Measurements from ENCODE around the gene ERP44. TPM values are rescaled to one million over a fixed set of nuclear protein-coding genes. Genes with fewer than 3 reads are reported as not detected.
"Not testable (repeated sequence)": the region's sequence is repeated elsewhere in the genome, so short reads cannot be mapped to it uniquely, and the experiment has no call there.

Gene ERP44
- polyA plus RNA-seq, 4 donors, result 11.9 to 43.6 (median 21.1) TPM

- FAIRE-seq (no peak), DNase-seq (no peak)
- H3K4me3 ChIP-seq (ENCODE audit: low read depth in 1 of 3, low read length in 3 of 3), result no peak overlapping the region
- peaks cover 0 to 12% (median 0%) of the 10 kb centered on the region in 3 donors for H3K4me1 ChIP-seq (ENCODE audit: control insufficient read depth in 3 of 3, insufficient read depth in 2 of 3, low read depth in 1 of 3, low read length in 2 of 3)
- WGBS, 3 donors, result 82 to 84% (median 83%) methylated on average over 3 of the region's 3 CpGs
- H3K36me3 ChIP-seq (ENCODE audit: control insufficient read depth in 3 of 3, insufficient read depth in 2 of 3, low read depth in 1 of 3, low read length in 3 of 3), result no peaks in the 10 kb centered on the region
- H3K9me3 ChIP-seq (ENCODE audit: control insufficient read depth in 2 of 2, insufficient read depth in 1 of 2, low read depth in 1 of 2, low read length in 1 of 2), result no peaks in the 10 kb centered on the region
- no peaks in the 10 kb centered on the region for H3K27me3 ChIP-seq (ENCODE audit: control insufficient read depth in 3 of 3, insufficient read depth in 3 of 3, low read length in 3 of 3)
- no peak overlapping the region for H3K27ac ChIP-seq (ENCODE audit: low read depth in 1 of 3, low read length in 2 of 3)
Measured at GRCh38 chr9:100086097-100086635, 12.6 kb downstream of the ERP44 start.

GRCh38 chr9:100084734-100085133, 14.1 kb downstream of the ERP44 start:
- FAIRE-seq (no peak), DNase-seq (no peak)
- no peaks in the 10 kb centered on the region for H3K36me3 ChIP-seq (ENCODE audit: control insufficient read depth in 3 of 3, insufficient read depth in 2 of 3, low read depth in 1 of 3, low read length in 3 of 3)
- peaks cover 0 to 12% (median 0%) of the 10 kb centered on the region in 3 donors for H3K4me1 ChIP-seq (ENCODE audit: control insufficient read depth in 3 of 3, insufficient read depth in 2 of 3, low read depth in 1 of 3, low read length in 2 of 3)
- H3K27me3 ChIP-seq (ENCODE audit: control insufficient read depth in 3 of 3, insufficient read depth in 3 of 3, low read length in 3 of 3), result no peaks in the 10 kb centered on the region
- WGBS, 3 donors, result 74 to 87% (median 79%) methylated on average over 5 of the region's 5 CpGs
- no peaks in the 10 kb centered on the region for H3K9me3 ChIP-seq (ENCODE audit: control insufficient read depth in 2 of 2, insufficient read depth in 1 of 2, low read depth in 1 of 2, low read length in 1 of 2)
- no peak overlapping the region for H3K27ac ChIP-seq (ENCODE audit: low read depth in 1 of 3, low read length in 2 of 3)
- H3K4me3 ChIP-seq (ENCODE audit: low read depth in 1 of 3, low read length in 3 of 3), result no peak overlapping the region

- FAIRE-seq (no peak), DNase-seq (no peak)
- H3K27ac ChIP-seq (ENCODE audit: low read depth in 1 of 3, low read length in 2 of 3), result no peak overlapping the region
- H3K27me3 ChIP-seq (ENCODE audit: control insufficient read depth in 3 of 3, insufficient read depth in 3 of 3, low read length in 3 of 3), result no peaks in the 10 kb centered on the region
- 72 to 88% (median 72%) methylated on average over 1 of the region's 1 CpG for WGBS, 3 donors
- H3K36me3 ChIP-seq (ENCODE audit: control insufficient read depth in 3 of 3, insufficient read depth in 2 of 3, low read depth in 1 of 3, low read length in 3 of 3), result no peaks in the 10 kb centered on the region
- no peak overlapping the region for H3K4me3 ChIP-seq (ENCODE audit: low read depth in 1 of 3, low read length in 3 of 3)
- no peaks in the 10 kb centered on the region for H3K9me3 ChIP-seq (ENCODE audit: control insufficient read depth in 2 of 2, insufficient read depth in 1 of 2, low read depth in 1 of 2, low read length in 1 of 2)
- peaks cover 0 to 12% (median 0%) of the 10 kb centered on the region in 3 donors for H3K4me1 ChIP-seq (ENCODE audit: control insufficient read depth in 3 of 3, insufficient read depth in 2 of 3, low read depth in 1 of 3, low read length in 2 of 3)
Measured at GRCh38 chr9:100084128-100084453, 14.7 kb downstream of the ERP44 start.

- H3K27ac ChIP-seq (ENCODE audit: low read depth in 1 of 3, low read length in 2 of 3), result no peak overlapping the region
- H3K9me3 ChIP-seq (ENCODE audit: control insufficient read depth in 2 of 2, insufficient read depth in 1 of 2, low read depth in 1 of 2, low read length in 1 of 2), result no peaks in the 10 kb centered on the region
- H3K4me1 ChIP-seq (ENCODE audit: control insufficient read depth in 3 of 3, insufficient read depth in 2 of 3, low read depth in 1 of 3, low read length in 2 of 3), result peaks cover 0 to 12% (median 0%) of the 10 kb centered on the region in 3 donors
- no peak for FAIRE-seq
- WGBS, 3 donors, result 63 to 71% (median 64%) methylated on average over 5 of the region's 5 CpGs
- H3K27me3 ChIP-seq (ENCODE audit: control insufficient read depth in 3 of 3, insufficient read depth in 3 of 3, low read length in 3 of 3), result no peaks in the 10 kb centered on the region
- no peaks in the 10 kb centered on the region for H3K36me3 ChIP-seq (ENCODE audit: control insufficient read depth in 3 of 3, insufficient read depth in 2 of 3, low read depth in 1 of 3, low read length in 3 of 3)
- no peak overlapping the region for H3K4me3 ChIP-seq (ENCODE audit: low read depth in 1 of 3, low read length in 3 of 3)
- no peak for DNase-seq
Measured at GRCh38 chr9:100083448-100084127, 15.2 kb downstream of the ERP44 start.

- DNase-seq (no peak), FAIRE-seq (no peak)
- no peak overlapping the region for H3K27ac ChIP-seq (ENCODE audit: low read depth in 1 of 3, low read length in 2 of 3)
- no peaks in the 10 kb centered on the region for H3K36me3 ChIP-seq (ENCODE audit: control insufficient read depth in 3 of 3, insufficient read depth in 2 of 3, low read depth in 1 of 3, low read length in 3 of 3)
- peaks cover 0 to 12% (median 0%) of the 10 kb centered on the region in 3 donors for H3K4me1 ChIP-seq (ENCODE audit: control insufficient read depth in 3 of 3, insufficient read depth in 2 of 3, low read depth in 1 of 3, low read length in 2 of 3)
- H3K9me3 ChIP-seq (ENCODE audit: control insufficient read depth in 2 of 2, insufficient read depth in 1 of 2, low read depth in 1 of 2, low read length in 1 of 2), result no peaks in the 10 kb centered on the region
- no peaks in the 10 kb centered on the region for H3K27me3 ChIP-seq (ENCODE audit: control insufficient read depth in 3 of 3, insufficient read depth in 3 of 3, low read length in 3 of 3)
- H3K4me3 ChIP-seq (ENCODE audit: low read depth in 1 of 3, low read length in 3 of 3), result no peak overlapping the region
Measured at GRCh38 chr9:100082782-100083181, 16.0 kb downstream of the ERP44 start.

GRCh38 chr9:100076256-100076655, 22.5 kb downstream of the ERP44 start:
- not testable (repeated sequence) for H3K27me3 ChIP-seq (ENCODE audit: control insufficient read depth in 3 of 3, insufficient read depth in 3 of 3, low read length in 3 of 3); H3K4me3 ChIP-seq (ENCODE audit: low read depth in 1 of 3, low read length in 3 of 3); H3K27ac ChIP-seq (ENCODE audit: low read depth in 1 of 3, low read length in 2 of 3); H3K9me3 ChIP-seq (ENCODE audit: control insufficient read depth in 2 of 2, insufficient read depth in 1 of 2, low read depth in 1 of 2, low read length in 1 of 2); DNase-seq; FAIRE-seq; H3K4me1 ChIP-seq (ENCODE audit: control insufficient read depth in 3 of 3, insufficient read depth in 2 of 3, low read depth in 1 of 3, low read length in 2 of 3); H3K36me3 ChIP-seq (ENCODE audit: control insufficient read depth in 3 of 3, insufficient read depth in 2 of 3, low read depth in 1 of 3, low read length in 3 of 3)
- WGBS, 3 donors, result 95 to 98% (median 97%) methylated on average over 4 of the region's 4 CpGs

- no peaks in the 10 kb centered on the region for H3K27me3 ChIP-seq (ENCODE audit: control insufficient read depth in 3 of 3, insufficient read depth in 3 of 3, low read length in 3 of 3)
- H3K27ac ChIP-seq (ENCODE audit: low read depth in 1 of 3, low read length in 2 of 3), result no peak overlapping the region
- peaks cover 0 to 2% (median 0%) of the 10 kb centered on the region in 3 donors for H3K4me1 ChIP-seq (ENCODE audit: control insufficient read depth in 3 of 3, insufficient read depth in 2 of 3, low read depth in 1 of 3, low read length in 2 of 3)
- no peak for DNase-seq
- peaks cover 0 to 2% (median 0%) of the 10 kb centered on the region in 3 donors for H3K36me3 ChIP-seq (ENCODE audit: control insufficient read depth in 3 of 3, insufficient read depth in 2 of 3, low read depth in 1 of 3, low read length in 3 of 3)
- no peak for FAIRE-seq
- H3K9me3 ChIP-seq (ENCODE audit: control insufficient read depth in 2 of 2, insufficient read depth in 1 of 2, low read depth in 1 of 2, low read length in 1 of 2), result no peaks in the 10 kb centered on the region
- no peak overlapping the region for H3K4me3 ChIP-seq (ENCODE audit: low read depth in 1 of 3, low read length in 3 of 3)
- WGBS, 3 donors, result 97 to 100% (median 98%) methylated on average over 6 of the region's 6 CpGs
Measured at GRCh38 chr9:100074989-100075388, 23.8 kb downstream of the ERP44 start.

- Histone ChIP-seq H3K4me1 (ENCODE audit: control insufficient read depth in 3 of 3, insufficient read depth in 2 of 3, low read depth in 1 of 3, low read length in 2 of 3) (peaks cover 0 to 2% (median 0%) of the 10 kb centered on the region in 3 donors), H3K27me3 (ENCODE audit: control insufficient read depth in 3 of 3, insufficient read depth in 3 of 3, low read length in 3 of 3) (no peaks in the 10 kb centered on the region), H3K36me3 (ENCODE audit: control insufficient read depth in 3 of 3, insufficient read depth in 2 of 3, low read depth in 1 of 3, low read length in 3 of 3) (peaks cover 0 to 2% (median 0%) of the 10 kb centered on the region in 3 donors), H3K9me3 (ENCODE audit: control insufficient read depth in 2 of 2, insufficient read depth in 1 of 2, low read depth in 1 of 2, low read length in 1 of 2) (no peaks in the 10 kb centered on the region), H3K4me3 (ENCODE audit: low read depth in 1 of 3, low read length in 3 of 3) (no peak overlapping the region), H3K27ac (ENCODE audit: low read depth in 1 of 3, low read length in 2 of 3) (no peak overlapping the region)
- DNase-seq (no peak), FAIRE-seq (no peak)
- WGBS, 3 donors, result 63 to 79% (median 70%) methylated on average over 6 of the region's 6 CpGs
Measured at GRCh38 chr9:100074093-100074492, 24.7 kb downstream of the ERP44 start.

GRCh38 chr9:100072805-100073204, 26.0 kb downstream of the ERP44 start:
- H3K36me3 ChIP-seq (ENCODE audit: control insufficient read depth in 3 of 3, insufficient read depth in 2 of 3, low read depth in 1 of 3, low read length in 3 of 3), result peaks cover 0 to 2% (median 0%) of the 10 kb centered on the region in 3 donors
- H3K4me3 ChIP-seq (ENCODE audit: low read depth in 1 of 3, low read length in 3 of 3), result no peak overlapping the region
- peaks cover 0 to 2% (median 0%) of the 10 kb centered on the region in 3 donors for H3K4me1 ChIP-seq (ENCODE audit: control insufficient read depth in 3 of 3, insufficient read depth in 2 of 3, low read depth in 1 of 3, low read length in 2 of 3)
- H3K27ac ChIP-seq (ENCODE audit: low read depth in 1 of 3, low read length in 2 of 3), result no peak overlapping the region
- WGBS, 3 donors, result 47 to 64% (median 57%) methylated on average over 2 of the region's 2 CpGs
- no peaks in the 10 kb centered on the region for H3K9me3 ChIP-seq (ENCODE audit: control insufficient read depth in 2 of 2, insufficient read depth in 1 of 2, low read depth in 1 of 2, low read length in 1 of 2)
- DNase-seq, result no peak
- no peaks in the 10 kb centered on the region for H3K27me3 ChIP-seq (ENCODE audit: control insufficient read depth in 3 of 3, insufficient read depth in 3 of 3, low read length in 3 of 3)
- FAIRE-seq, result no peak
